ENCODE measurements around the gene AKAIN1.

DNA sequence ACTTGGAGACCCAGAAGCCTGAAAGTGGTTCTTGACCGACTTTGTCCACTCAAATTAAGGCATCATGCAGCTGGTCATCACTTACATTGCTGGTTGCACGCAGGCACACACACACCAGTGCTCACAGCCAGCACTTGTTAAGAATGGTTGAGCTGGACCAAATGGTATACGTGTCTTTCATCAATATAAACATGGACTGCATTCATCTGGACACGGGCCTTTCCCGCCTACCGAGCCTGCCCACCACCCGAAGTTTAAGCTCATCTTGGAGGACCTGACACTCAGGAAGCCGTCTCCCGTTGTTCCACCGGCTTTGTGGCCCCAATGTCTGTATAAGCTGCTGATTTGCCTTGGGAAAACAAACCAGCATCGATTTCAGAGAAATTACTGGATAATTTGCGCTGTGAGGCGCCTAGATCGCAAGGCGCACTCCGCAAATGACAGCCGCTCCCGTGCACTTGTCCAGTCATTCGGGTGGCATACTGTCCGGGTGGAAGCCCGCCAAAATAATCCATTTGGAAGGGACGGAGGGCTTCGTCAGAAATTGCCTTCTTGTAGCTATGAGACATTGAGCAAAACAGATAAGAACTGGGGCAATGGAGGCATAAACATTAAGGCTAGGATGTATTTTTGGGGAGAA is 40.1 kb upstream of the AKAIN1 start:
- TF ChIP-seq CTCF (IDR thresholded peaks at IDR 0.05): no peak
- no peak for TF ChIP-seq POLR2A (IDR thresholded peaks at IDR 0.05)
- no peak for TF ChIP-seq POLR2AphosphoS5 (IDR thresholded peaks at IDR 0.05)
- TF ChIP-seq EP300 (IDR thresholded peaks at IDR 0.05): no peak

Data from stomach (tissue), 4 donors.